GM23248 (cell line): ENCODE results near the gene RTKN2. TPM values are rescaled to one million over a fixed set of nuclear protein-coding genes. Genes with fewer than 3 reads are reported as not detected.

ENCODE experiments used
- DNase-seq: peaks from one replicate; pipeline ENCODE4 v3.0.0-alpha.2; 2015
- H2AFZ ChIP-seq: fragments of 200-600 bp; sonication (generic); 2 replicates; pipeline ENCODE4 v1.6.1; 2016; ENCODE audit warnings: antibody characterized with exemption
- H3F3A ChIP-seq: fragments of 200-600 bp; sonication (generic); 2 replicates; pipeline ENCODE4 v1.6.1; 2016; ENCODE audit warnings: mild to moderate bottlenecking, antibody characterized with exemption, mixed run types; ENCODE audit not compliant: insufficient read depth
- H3K27ac ChIP-seq: fragments of 200-600 bp; sonication (generic); 2 replicates; pipeline ENCODE4 v1.5.1; 2016; ENCODE audit warnings: mild to moderate bottlenecking
- H3K27me3 ChIP-seq: fragments of 200-600 bp; sonication (generic); replicated peaks from 2 replicates; pipeline ENCODE4 v1.6.1; 2016; ENCODE audit warnings: mild to moderate bottlenecking; ENCODE audit not compliant: insufficient read depth
- H3K36me3 ChIP-seq: fragments of 200-600 bp; sonication (generic); 2 replicates; pipeline ENCODE4 v1.6.1; 2016; ENCODE audit warnings: low read depth, mild to moderate bottlenecking
- H3K4me1 ChIP-seq: fragments of 200-600 bp; sonication (generic); 2 replicates; pipeline ENCODE4 v1.6.1; 2016; ENCODE audit warnings: mild to moderate bottlenecking; ENCODE audit not compliant: insufficient read depth
- H3K4me2 ChIP-seq: fragments of 200-600 bp; sonication (generic); one replicate; pipeline ENCODE4 v1.6.1; 2016; ENCODE audit warnings: mild to moderate bottlenecking; ENCODE audit not compliant: unreplicated experiment
- H3K4me3 ChIP-seq: fragments of 200-600 bp; sonication (generic); 2 replicates; pipeline ENCODE4 v1.5.1; 2016; ENCODE audit warnings: mild to moderate bottlenecking
- H3K79me2 ChIP-seq: fragments of 200-600 bp; sonication (generic); 2 replicates; pipeline ENCODE4 v1.6.1; 2016; ENCODE audit warnings: mild to moderate bottlenecking; ENCODE audit not compliant: insufficient read depth
- H3K9ac ChIP-seq: fragments of 200-600 bp; sonication (generic); 2 replicates; pipeline ENCODE4 v1.6.1; 2016; ENCODE audit warnings: mild to moderate bottlenecking
- H3K9me2 ChIP-seq: fragments of 200-600 bp; sonication (generic); 2 replicates; pipeline ENCODE4 v1.6.1; 2016; ENCODE audit warnings: mixed run types, mild to moderate bottlenecking, moderate library complexity; ENCODE audit not compliant: insufficient read depth
- H3K9me3 ChIP-seq: fragments of 200-600 bp; sonication (generic); one replicate; pipeline ENCODE4 v1.6.1; 2017; ENCODE audit warnings: low read depth
- H4K20me1 ChIP-seq: fragments of 200-600 bp; sonication (generic); 2 replicates; pipeline ENCODE4 v1.6.0; 2016; ENCODE audit not compliant: insufficient read depth
- EZH2 ChIP-seq: fragments of 200-600 bp; sonication (generic); IDR thresholded peaks from 2 replicates; pipeline ENCODE4 v1.6.1; 2018; ENCODE audit warnings: antibody characterized with exemption, mild to moderate bottlenecking; ENCODE audit not compliant: insufficient read depth, poor library complexity, severe bottlenecking
- EZH2phosphoT487 ChIP-seq: fragments of 200-600 bp; sonication (generic); IDR thresholded peaks from 2 replicates; pipeline ENCODE4 v1.6.1; 2018; ENCODE audit warnings: antibody characterized with exemption, moderate library complexity, mild to moderate bottlenecking, low read depth; ENCODE audit not compliant: insufficient read depth
- WGBS, 2 experiments: methylation state at CpG; one replicate each; pipeline ENCODE4 v1.1.6; 2015 to 2017; ENCODE audit warnings: low lambda C conversion rate in 2 of 2, low coverage in 1 of 2; ENCODE audit errors: missing lambda C conversion rate in 2 of 2; 5-methylcytosine and 5-hydroxymethylcytosine counted together
- in situ Hi-C: fragments of 300-500 bp; cut with MboI; formaldehyde crosslinking; loops from 2 replicates; pipeline ENCODE4 v1.15.0; 2020
- polyA plus RNA-seq: library from polyadenylated mRNA; unstranded; fragments of >200 nt; fragmentation: Nextera tagmentation; extraction: Ambion mirVana; gene quantifications from 2 replicates; pipeline ENCODE4 v1.2.1, GENCODE V29; 2016
- total RNA-seq: library from RNA; depleted of rRNA; stranded (reverse); fragments of >200 nt; shearing (Covaris generic); gene quantifications from 2 replicates; pipeline ENCODE4 v1.2.3, GENCODE V29; 2014

RTKN2 gene
- total and polyA plus RNA-seq, 2 experiments from 2014 or later, result 0.11 to 0.15 TPM

GRCh38 chr10:62165803-62166202 is 102.8 kb downstream of the RTKN2 start:
- Histone ChIP-seq H3K9me2 (no peaks in the 10 kb centered on the region), H3K27me3 (no peaks in the 10 kb centered on the region), H3F3A (peaks cover 15% of the 10 kb centered on the region), H2AFZ (peak overlapping the region; percentile 55; the same call in 1 of the 2 replicates), H3K4me3 (peak overlapping the region; percentile 35; the same call in 1 of the 2 replicates), H3K4me2 (peak overlapping the region; percentile 55), H3K36me3 (no peaks in the 10 kb centered on the region), H3K27ac (peak overlapping the region; percentile 50), H3K9me3 (no peaks in the 10 kb centered on the region), H4K20me1 (no peaks in the 10 kb centered on the region), H3K4me1 (peaks cover 22% of the 10 kb centered on the region), H3K79me2 (no peaks in the 10 kb centered on the region), H3K9ac (peak overlapping the region; percentile 7; the same call in 1 of the 2 replicates)
- in situ Hi-C loops, result no loop called here
- 85 to 86% methylated on average over 4 of the region's 4 CpGs for WGBS, 2 experiments
- no peak for DNase-seq
- no peak for TF ChIP-seq EZH2phosphoT487
- TF ChIP-seq EZH2, result no peak

- TF ChIP-seq EZH2 (no peak), EZH2phosphoT487 (no peak)
- Histone ChIP-seq H3K27ac (no peak overlapping the region), H3K9me2 (no peaks in the 10 kb centered on the region), H2AFZ (no peak overlapping the region), H3K4me1 (peaks cover 22% of the 10 kb centered on the region), H4K20me1 (no peaks in the 10 kb centered on the region), H3F3A (peaks cover 15% of the 10 kb centered on the region), H3K9me3 (no peaks in the 10 kb centered on the region), H3K9ac (no peak overlapping the region), H3K4me3 (no peak overlapping the region), H3K36me3 (no peaks in the 10 kb centered on the region), H3K79me2 (no peaks in the 10 kb centered on the region), H3K27me3 (no peaks in the 10 kb centered on the region), H3K4me2 (no peak overlapping the region)
- in situ Hi-C loops, result no loop called here
- WGBS, 2 experiments, result 79 to 82% methylated on average over 2 of the region's 2 CpGs
- no peak for DNase-seq
Measured at GRCh38 chr10:62163024-62163423, 105.6 kb downstream of the RTKN2 start.

- Histone ChIP-seq H3K79me2 (no peaks in the 10 kb centered on the region), H3F3A (peaks cover 15% of the 10 kb centered on the region), H3K4me1 (peaks cover 22% of the 10 kb centered on the region), H2AFZ (no peak overlapping the region), H4K20me1 (no peaks in the 10 kb centered on the region), H3K27ac (no peak overlapping the region), H3K4me2 (no peak overlapping the region), H3K9ac (no peak overlapping the region), H3K27me3 (no peaks in the 10 kb centered on the region), H3K9me3 (no peaks in the 10 kb centered on the region), H3K4me3 (no peak overlapping the region), H3K36me3 (no peaks in the 10 kb centered on the region), H3K9me2 (no peaks in the 10 kb centered on the region)
- 57% methylated on average over 4 of the region's 4 CpGs for WGBS, 2 experiments
- TF ChIP-seq EZH2, result no peak
- no peak for TF ChIP-seq EZH2phosphoT487
- in situ Hi-C loops, result no loop called here
- peak; percentile 3 for DNase-seq
Measured at GRCh38 chr10:62162261-62162981, 106.2 kb downstream of the RTKN2 start.

GRCh38 chr10:62159351-62159750 is 109.3 kb downstream of the RTKN2 start:
- H3K4me1 ChIP-seq, result peaks cover 7% of the 10 kb centered on the region; the same call in 1 of the 2 replicates
- no peaks in the 10 kb centered on the region for H3K27me3 ChIP-seq
- H3K9me2 ChIP-seq, result no peaks in the 10 kb centered on the region
- TF ChIP-seq EZH2 (no peak), EZH2phosphoT487 (no peak)
- no peak overlapping the region for H2AFZ ChIP-seq
- in situ Hi-C loops, result no loop called here
- H3K36me3 ChIP-seq, result no peaks in the 10 kb centered on the region
- H3K4me3 ChIP-seq, result no peak overlapping the region
- 87 to 89% methylated on average over 3 of the region's 3 CpGs for WGBS, 2 experiments
- peak; percentile 9 for DNase-seq
- no peaks in the 10 kb centered on the region for H4K20me1 ChIP-seq
- H3K27ac ChIP-seq, result no peak overlapping the region
- H3K4me2 ChIP-seq, result no peak overlapping the region
- no peaks in the 10 kb centered on the region for H3K79me2 ChIP-seq
- no peaks in the 10 kb centered on the region for H3F3A ChIP-seq
- H3K9me3 ChIP-seq, result no peaks in the 10 kb centered on the region
- no peak overlapping the region for H3K9ac ChIP-seq
